ENCODE measurements around the gene MDN1. TPM values are rescaled to one million over a fixed set of nuclear protein-coding genes. Genes with fewer than 3 reads are reported as not detected.

Gene MDN1, protein sequence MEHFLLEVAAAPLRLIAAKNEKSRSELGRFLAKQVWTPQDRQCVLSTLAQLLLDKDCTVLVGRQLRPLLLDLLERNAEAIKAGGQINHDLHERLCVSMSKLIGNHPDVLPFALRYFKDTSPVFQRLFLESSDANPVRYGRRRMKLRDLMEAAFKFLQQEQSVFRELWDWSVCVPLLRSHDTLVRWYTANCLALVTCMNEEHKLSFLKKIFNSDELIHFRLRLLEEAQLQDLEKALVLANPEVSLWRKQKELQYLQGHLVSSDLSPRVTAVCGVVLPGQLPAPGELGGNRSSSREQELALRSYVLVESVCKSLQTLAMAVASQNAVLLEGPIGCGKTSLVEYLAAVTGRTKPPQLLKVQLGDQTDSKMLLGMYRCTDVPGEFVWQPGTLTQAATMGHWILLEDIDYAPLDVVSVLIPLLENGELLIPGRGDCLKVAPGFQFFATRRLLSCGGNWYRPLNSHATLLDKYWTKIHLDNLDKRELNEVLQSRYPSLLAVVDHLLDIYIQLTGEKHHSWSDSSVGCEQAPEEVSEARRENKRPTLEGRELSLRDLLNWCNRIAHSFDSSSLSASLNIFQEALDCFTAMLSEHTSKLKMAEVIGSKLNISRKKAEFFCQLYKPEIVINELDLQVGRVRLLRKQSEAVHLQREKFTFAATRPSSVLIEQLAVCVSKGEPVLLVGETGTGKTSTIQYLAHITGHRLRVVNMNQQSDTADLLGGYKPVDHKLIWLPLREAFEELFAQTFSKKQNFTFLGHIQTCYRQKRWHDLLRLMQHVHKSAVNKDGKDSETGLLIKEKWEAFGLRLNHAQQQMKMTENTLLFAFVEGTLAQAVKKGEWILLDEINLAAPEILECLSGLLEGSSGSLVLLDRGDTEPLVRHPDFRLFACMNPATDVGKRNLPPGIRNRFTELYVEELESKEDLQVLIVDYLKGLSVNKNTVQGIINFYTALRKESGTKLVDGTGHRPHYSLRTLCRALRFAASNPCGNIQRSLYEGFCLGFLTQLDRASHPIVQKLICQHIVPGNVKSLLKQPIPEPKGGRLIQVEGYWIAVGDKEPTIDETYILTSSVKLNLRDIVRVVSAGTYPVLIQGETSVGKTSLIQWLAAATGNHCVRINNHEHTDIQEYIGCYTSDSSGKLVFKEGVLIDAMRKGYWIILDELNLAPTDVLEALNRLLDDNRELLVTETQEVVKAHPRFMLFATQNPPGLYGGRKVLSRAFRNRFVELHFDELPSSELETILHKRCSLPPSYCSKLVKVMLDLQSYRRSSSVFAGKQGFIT (N-terminal part only)
- total RNA-seq (10 to 100 TPM; 13.2 to 29.9 (median 17.5) TPM), polyA plus RNA-seq (10 to 100 TPM in 1 of 3 donors, 1 to 10 TPM in 2; 3.0 to 16.5 (median 3.2) TPM)

DNA sequence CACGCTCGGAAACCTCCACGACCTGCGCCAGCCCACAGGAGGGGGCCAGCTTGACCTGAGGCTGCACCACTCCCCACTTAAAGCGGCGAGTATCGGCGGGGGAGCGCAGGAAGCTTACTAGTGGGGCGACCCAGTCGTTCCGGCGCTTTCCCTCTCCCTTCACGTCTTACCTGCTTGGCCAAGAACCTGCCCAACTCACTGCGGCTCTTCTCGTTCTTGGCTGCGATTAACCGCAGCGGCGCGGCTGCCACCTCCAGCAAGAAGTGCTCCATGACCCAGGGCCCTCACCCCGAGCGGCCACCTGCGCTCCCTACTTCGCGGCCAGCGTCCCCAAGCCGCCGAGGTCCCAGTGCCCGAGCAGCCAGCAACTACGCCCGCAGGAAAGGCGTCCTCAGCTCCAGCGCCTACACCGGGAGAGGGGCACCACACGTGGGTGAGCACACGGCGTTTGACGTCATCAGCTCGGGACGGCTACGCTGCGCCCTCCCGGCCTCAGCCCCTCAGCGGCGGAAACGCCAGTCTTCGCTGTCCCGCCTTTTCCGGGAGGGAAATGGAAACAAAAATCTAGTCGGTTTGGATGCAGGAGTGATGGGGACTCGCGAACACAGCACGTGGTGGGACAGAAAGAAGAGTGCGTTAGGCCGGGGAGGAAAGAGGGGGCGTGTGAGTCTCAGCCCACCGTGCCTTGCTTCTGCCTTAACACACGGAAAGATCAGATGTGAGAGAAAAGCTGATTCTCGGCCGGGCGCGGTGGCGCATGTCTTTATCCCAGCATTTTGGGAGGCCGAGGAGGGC lies at the start of gene MDN1:
TSS of gene MDN1 (minus strand) at position 459 of the 795 bp plus-strand sequence. CDS start at position 272, 187 bp downstream.
- Histone ChIP-seq H3K9me3 (no peaks in the 10 kb centered on the region), H3K4me3 (peak within 1 kb of the TSS; percentile 78 to 97 (median 83)), H3K4me1 (peaks cover 0 to 22% (median 20%) of the 10 kb centered on the region in 4 donors), H3K27me3 (no peaks in the 10 kb centered on the region), H3K27ac (peak within 1 kb of the TSS; percentile 83 to 91 (median 90)), H3K36me3 (no peaks in the 10 kb centered on the region)
- 0% methylated on average over 65 of the region's 65 CpGs for WGBS, 2 donors
- TF ChIP-seq POLR2A (IDR thresholded peaks at IDR 0.05) = peak in 1 of 2 donors; percentile 49
- peak; percentile 70 to 93 (median 82) for TF ChIP-seq POLR2AphosphoS5 (IDR thresholded peaks at IDR 0.05)
- TF ChIP-seq EP300 (IDR thresholded peaks at IDR 0.05) = peak in 1 of 4 donors; percentile 78
- TF ChIP-seq, protein P1, sequence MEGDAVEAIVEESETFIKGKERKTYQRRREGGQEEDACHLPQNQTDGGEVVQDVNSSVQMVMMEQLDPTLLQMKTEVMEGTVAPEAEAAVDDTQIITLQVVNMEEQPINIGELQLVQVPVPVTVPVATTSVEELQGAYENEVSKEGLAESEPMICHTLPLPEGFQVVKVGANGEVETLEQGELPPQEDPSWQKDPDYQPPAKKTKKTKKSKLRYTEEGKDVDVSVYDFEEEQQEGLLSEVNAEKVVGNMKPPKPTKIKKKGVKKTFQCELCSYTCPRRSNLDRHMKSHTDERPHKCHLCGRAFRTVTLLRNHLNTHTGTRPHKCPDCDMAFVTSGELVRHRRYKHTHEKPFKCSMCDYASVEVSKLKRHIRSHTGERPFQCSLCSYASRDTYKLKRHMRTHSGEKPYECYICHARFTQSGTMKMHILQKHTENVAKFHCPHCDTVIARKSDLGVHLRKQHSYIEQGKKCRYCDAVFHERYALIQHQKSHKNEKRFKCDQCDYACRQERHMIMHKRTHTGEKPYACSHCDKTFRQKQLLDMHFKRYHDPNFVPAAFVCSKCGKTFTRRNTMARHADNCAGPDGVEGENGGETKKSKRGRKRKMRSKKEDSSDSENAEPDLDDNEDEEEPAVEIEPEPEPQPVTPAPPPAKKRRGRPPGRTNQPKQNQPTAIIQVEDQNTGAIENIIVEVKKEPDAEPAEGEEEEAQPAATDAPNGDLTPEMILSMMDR (IDR thresholded peaks at IDR 0.05) = no peak
- intact Hi-C loops (cut with DNase I) = loop anchor here (1.0 to 10.0 kb wide), 3 partner anchors 10 to 395 kb away; partner anchors contain the start of genes ANKRD6 and CASP8AP2
- peak; percentile 95 for DNase-seq

DNA sequence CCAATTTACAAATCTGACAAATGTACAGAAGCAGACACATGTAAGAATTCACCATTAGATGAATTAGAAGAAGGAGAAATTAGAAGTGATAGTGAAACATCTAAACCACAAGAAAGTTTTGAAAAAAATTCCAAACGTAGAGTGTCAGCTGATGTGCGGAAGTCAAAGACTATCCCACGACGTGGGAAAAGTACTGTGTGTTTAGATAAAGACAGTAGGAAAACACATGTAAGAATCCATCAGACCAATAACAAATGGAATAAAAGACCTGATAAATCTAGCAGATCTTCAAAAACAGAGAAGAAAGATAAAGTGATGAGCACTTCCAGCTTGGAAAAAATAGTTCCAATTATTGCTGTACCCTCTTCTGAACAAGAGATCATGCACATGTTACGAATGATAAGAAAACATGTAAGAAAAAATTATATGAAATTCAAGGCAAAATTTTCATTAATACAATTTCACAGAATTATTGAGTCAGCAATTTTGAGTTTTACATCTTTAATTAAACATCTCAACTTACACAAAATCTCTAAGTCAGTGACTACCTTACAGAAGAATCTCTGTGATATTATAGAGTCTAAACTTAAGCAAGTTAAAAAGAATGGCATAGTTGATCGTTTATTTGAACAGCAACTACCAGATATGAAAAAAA lies 46.6 kb upstream of the MDN1 start:
- 96 to 97% methylated on average over 6 of the region's 6 CpGs for WGBS, 2 donors
- no peaks in the 10 kb centered on the region for H3K4me1 ChIP-seq
- TF ChIP-seq, protein P1 (IDR thresholded peaks at IDR 0.05) = no peak
- no peak for TF ChIP-seq POLR2AphosphoS5 (IDR thresholded peaks at IDR 0.05)
- TF ChIP-seq POLR2A (IDR thresholded peaks at IDR 0.05) = no peak
- no peak for TF ChIP-seq EP300 (IDR thresholded peaks at IDR 0.05)
- peaks cover 6 to 78% (median 12%) of the 10 kb centered on the region in 4 donors for H3K36me3 ChIP-seq
- H3K9me3 ChIP-seq = no peaks in the 10 kb centered on the region
- no peak overlapping the region for H3K27ac ChIP-seq
- intact Hi-C loops (cut with DNase I) = no loop called here
- DNase-seq = no peak
- H3K27me3 ChIP-seq = no peaks in the 10 kb centered on the region
- H3K4me3 ChIP-seq = no peak overlapping the region

DNA sequence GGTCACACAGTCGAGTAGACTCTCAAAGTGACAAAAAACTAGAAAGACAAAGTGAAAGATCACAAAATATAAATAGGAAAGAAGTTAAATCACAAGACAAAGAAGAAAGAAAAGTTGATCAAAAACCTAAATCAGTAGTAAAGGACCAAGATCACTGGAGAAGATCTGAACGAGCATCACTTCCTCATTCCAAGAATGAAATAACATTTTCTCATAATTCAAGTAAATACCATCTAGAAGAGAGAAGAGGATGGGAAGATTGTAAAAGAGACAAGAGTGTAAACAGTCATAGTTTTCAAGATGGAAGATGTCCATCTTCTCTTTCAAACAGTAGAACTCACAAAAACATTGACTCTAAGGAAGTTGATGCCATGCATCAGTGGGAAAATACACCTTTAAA lies 43.1 kb upstream of the MDN1 start:
- intact Hi-C loops (cut with DNase I) = no loop called here

More for the DNA sequence above, 43.1 kb upstream of the MDN1 start:
- no peaks in the 10 kb centered on the region for H3K27me3 ChIP-seq
- no peak for DNase-seq
- H3K27ac ChIP-seq = no peak overlapping the region
- WGBS, 2 donors = 80 to 91% methylated on average over 2 of the region's 2 CpGs
- TF ChIP-seq EP300 (IDR thresholded peaks at IDR 0.05) (no peak), POLR2A (IDR thresholded peaks at IDR 0.05) (no peak), POLR2AphosphoS5 (IDR thresholded peaks at IDR 0.05) (no peak)
- TF ChIP-seq, protein P1 (IDR thresholded peaks at IDR 0.05) = no peak
- H3K4me3 ChIP-seq = no peak overlapping the region
- H3K4me1 ChIP-seq = no peaks in the 10 kb centered on the region
- peaks cover 6 to 100% (median 17%) of the 10 kb centered on the region in 4 donors for H3K36me3 ChIP-seq
- H3K9me3 ChIP-seq = no peaks in the 10 kb centered on the region

Data from sigmoid colon (tissue), 7 donors.